Subcutaneous preadipocyte (primary cell): Measurements from ENCODE around the gene ARL14. TPM values are rescaled to one million over a fixed set of nuclear protein-coding genes. Genes with fewer than 3 reads are reported as not detected.

Source experiments
- small RNA-seq: library from RNA; depleted of rRNA; stranded (forward); fragments of <200 nt; gene quantifications from one replicate; pipeline ENCODE3, GENCODE V24; 2012
- total RNA-seq: library from RNA; depleted of rRNA; stranded (reverse); fragments of >200 nt; gene quantifications from 2 replicates; pipeline ENCODE4 v1.2.3, GENCODE V29; 2012

The ARL14 gene
- total RNA-seq = not detected in 2 replicates

GRCh38 chr3:160676547-160677303 lies at the start of gene ARL14:
Gene ARL14, plus strand, starts transcription at chr3:160677160. Its CDS starts 187 bp downstream, at chr3:160677347.

Small RNA genes lying within 50 kb of the gene (small RNA-seq; reads per million reads assigned to genes)
- not detected for gene RF00139

Other genes with a start within 250 kb of the ARL14 start
- 11.0 and 27.2 TPM in 2 replicates for gene TRIM59, start 227.4 kb upstream of the ARL14 start, total RNA-seq
- gene KPNA4, start 111.6 kb upstream of the ARL14 start, total RNA-seq = 23.9 and 30.7 TPM in 2 replicates
- 2.2 and 4.0 TPM in 2 replicates for gene PPM1L, start 79.1 kb downstream of the ARL14 start, total RNA-seq